ENCODE results near the gene RHOJ.

- no peak for TF ChIP-seq GATA2 (IDR thresholded peaks at IDR 0.05; ENCODE audit: low read depth, low read length)
- TF ChIP-seq GATA3 (IDR thresholded peaks at IDR 0.05; ENCODE audit: low read depth, low read length) = no peak
Measured at GRCh38 chr14:63212776-63213500, 8.7 kb downstream of the RHOJ start.
